ENCODE results near the gene NACC2.
"Not testable (repeated sequence)": the region's sequence is repeated elsewhere in the genome, so short reads cannot be mapped to it uniquely, and the experiment has no call there.

The NACC2 gene

DNA sequence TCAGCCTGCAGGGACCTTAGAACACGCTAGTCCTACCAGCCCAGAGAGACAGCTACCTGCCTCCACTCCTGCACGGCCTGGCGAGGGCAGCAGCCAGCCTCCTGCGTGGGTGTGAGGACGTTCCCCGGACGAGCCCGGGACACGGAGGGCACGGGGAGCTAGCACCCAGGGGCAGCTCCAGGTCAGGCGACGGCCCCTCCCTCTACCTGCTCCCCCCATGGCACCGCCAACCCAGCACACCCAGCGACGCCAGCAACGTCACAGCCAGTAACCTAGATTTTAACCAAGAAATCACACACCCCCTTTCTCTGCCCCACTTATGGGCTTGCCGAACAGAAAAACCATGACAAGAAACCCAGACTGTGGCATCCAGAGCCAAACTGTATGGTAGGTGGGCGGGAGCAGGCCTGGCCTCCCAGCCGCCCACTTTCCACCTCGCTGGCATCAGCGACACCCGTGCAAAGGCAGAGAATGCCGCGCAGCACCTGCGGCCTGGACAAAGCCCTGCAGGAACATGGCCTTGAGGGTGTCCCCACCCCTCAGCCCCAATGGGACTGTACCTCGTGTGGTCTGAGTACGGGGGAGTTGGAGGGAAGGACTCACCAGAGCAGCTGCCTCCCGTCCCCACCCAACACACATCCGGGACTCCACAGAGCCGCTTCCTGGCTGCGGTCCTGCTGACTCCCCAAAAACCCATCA is 47.9 kb downstream of the NACC2 start:
- no peaks in the 10 kb centered on the region for H3K27me3 Mint-ChIP-seq
- H3K36me3 Mint-ChIP-seq (ENCODE audit: low read depth) = no peaks in the 10 kb centered on the region
- H3K27ac Mint-ChIP-seq = no peak overlapping the region
- H3K4me3 Mint-ChIP-seq = no peak overlapping the region
- H3K9me3 Mint-ChIP-seq = no peaks in the 10 kb centered on the region
- H3K4me1 Mint-ChIP-seq (ENCODE audit: low read depth) = peaks cover 4% of the 10 kb centered on the region

DNA sequence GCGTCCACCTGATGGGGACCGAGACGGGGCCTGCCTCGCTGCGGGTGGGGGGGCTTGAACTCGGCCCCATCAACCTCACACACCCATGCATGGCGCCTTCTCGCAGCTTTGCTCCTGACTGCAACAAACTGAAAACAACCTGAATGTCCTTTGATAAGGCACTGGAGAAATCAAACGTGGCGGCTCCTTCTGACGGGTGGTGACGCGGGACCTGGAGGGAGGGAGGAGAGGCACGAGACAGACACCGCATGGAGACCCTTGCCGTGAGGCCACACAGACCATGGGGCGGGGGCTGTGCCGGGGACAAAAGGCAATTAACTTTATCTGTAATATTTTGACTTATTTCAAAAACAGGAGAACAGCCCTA is 48.6 kb downstream of the NACC2 start:
- H3K9me3 Mint-ChIP-seq = no peaks in the 10 kb centered on the region
- no peak overlapping the region for H3K4me3 Mint-ChIP-seq
- no peaks in the 10 kb centered on the region for H3K36me3 Mint-ChIP-seq (ENCODE audit: low read depth)
- no peak overlapping the region for H3K27ac Mint-ChIP-seq
- no peaks in the 10 kb centered on the region for H3K27me3 Mint-ChIP-seq
- no peaks in the 10 kb centered on the region for H3K4me1 Mint-ChIP-seq (ENCODE audit: low read depth)

DNA sequence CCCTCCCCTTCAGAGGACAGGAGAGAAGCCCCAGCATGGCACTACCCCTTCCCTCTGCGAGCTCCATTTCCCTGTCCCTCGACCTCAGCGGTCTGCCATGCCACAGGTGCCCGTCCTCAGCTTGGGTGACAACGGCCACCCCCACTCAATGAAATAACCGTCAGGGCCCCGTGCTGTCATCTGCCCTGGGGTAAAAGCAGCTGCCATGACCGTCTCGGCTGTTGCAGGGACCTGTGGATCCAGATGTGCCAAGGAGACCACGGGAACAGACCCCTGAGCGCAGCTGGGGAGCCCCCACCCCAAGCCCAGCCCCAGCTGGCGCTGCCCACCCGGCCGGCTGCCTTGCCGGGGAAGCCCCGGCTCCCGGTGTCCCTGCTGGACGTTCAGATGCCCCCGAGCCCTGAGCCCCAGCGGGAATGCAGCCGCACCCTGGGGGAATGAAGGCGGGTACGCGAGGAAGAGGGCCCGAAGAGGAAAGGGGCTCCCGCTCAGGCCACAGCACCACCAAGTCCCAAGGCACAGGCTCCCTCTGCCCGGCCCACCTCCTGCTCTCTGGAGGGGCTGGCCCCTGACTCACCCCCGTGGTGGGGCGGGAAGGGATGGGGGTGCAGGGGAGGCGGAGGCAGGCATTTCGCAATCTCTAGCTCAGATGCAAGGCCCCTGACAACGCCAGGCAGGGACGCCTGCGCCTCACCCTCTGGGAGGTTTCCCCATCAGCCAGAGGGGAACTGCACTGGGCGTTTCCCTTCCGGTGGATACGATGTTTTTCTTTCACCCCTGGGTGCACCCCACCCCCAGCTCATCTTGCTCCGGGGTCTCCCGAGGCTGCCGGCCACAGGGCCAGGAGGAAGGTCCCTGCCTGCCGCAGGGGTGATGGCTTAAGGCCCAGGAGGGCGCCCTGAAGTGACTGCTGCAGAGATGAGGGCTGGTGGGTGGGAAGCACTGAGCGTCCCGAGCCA is 49.2 kb downstream of the NACC2 start:
- H3K27ac Mint-ChIP-seq = no peak overlapping the region
- H3K27me3 Mint-ChIP-seq = no peaks in the 10 kb centered on the region
- H3K4me3 Mint-ChIP-seq = no peak overlapping the region

DNA sequence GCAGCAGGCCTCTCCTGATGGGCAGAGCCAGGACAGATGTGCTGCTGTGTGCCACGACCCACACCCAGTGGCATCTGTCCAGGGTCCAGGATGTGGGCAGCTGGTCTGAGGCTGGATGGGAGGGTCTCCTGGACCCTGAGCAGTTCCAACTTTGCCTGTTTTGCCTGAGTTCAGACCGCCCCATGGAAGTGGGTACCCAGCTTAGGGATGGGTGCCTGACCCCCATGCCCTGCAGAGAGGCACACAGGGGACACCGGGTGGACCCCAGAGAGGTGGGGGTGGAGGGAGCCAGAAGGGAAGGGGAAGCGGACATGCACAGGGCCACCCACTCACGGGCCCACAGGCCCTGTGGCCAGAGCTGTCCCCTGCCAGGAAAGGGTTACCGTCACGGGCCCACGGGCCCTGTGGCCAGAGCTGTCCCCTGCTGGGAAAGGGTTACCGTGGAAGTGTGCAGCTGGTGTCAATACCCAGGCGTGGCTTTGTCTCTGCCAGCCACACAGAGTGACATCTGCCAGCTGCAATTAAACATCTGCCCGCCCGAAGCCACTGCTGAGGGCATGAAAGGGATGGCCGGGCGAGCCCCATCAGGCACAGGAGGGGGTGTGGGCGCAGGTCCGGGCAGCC is 50.0 kb downstream of the NACC2 start:
- no peaks in the 10 kb centered on the region for H3K4me1 Mint-ChIP-seq (ENCODE audit: low read depth)
- no peaks in the 10 kb centered on the region for H3K36me3 Mint-ChIP-seq (ENCODE audit: low read depth)
- H3K4me3 Mint-ChIP-seq = no peak overlapping the region
- H3K9me3 Mint-ChIP-seq = no peaks in the 10 kb centered on the region
- H3K27me3 Mint-ChIP-seq = no peaks in the 10 kb centered on the region
- no peak overlapping the region for H3K27ac Mint-ChIP-seq

More for the DNA sequence above, 49.2 kb downstream of the NACC2 start:
- no peaks in the 10 kb centered on the region for H3K36me3 Mint-ChIP-seq (ENCODE audit: low read depth)
- no peaks in the 10 kb centered on the region for H3K9me3 Mint-ChIP-seq
- H3K4me1 Mint-ChIP-seq (ENCODE audit: low read depth) = no peaks in the 10 kb centered on the region

DNA sequence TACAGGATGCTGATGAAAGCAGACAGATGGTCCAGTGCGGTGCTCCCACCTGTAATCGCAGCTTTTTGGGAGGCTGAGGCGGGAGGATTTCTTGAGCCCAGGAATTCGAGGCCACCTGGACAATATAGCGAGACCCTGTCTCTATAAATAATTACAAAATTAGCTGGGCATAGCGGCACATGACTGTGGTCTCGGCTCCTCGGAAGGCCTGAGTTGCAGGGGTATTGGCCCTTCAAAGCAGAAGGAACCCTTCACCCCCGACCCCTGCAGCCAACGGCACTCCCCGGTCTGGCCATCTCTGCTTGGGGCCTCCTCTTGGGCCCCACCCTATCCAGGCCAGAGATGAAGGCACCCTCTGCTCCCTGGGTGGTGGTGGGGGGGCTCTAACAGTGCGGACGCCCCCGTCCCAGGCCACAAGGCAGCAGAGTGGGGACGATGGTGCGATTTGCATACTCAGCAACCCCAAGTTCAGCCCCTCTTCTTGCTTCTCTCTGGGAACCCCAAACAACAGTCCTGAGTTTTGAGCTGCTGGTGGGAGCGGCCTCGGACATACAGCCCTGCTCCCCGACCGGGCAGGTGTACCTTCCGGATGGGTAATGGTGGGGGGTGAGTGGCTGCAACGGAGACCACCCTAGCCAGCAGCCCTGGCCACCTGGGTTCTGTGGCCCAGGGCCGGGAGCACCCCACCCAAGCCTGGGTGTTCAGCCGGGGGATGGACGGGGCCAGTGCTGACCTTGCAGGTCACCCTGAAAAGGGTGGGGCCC is 50.7 kb downstream of the NACC2 start:
- H3K9me3 Mint-ChIP-seq = peaks cover 5% of the 10 kb centered on the region
- no peak overlapping the region for H3K27ac Mint-ChIP-seq
- peaks cover 5% of the 10 kb centered on the region for H3K36me3 Mint-ChIP-seq (ENCODE audit: low read depth)
- no peak overlapping the region for H3K4me3 Mint-ChIP-seq
- no peaks in the 10 kb centered on the region for H3K27me3 Mint-ChIP-seq
- H3K4me1 Mint-ChIP-seq (ENCODE audit: low read depth) = no peaks in the 10 kb centered on the region

DNA sequence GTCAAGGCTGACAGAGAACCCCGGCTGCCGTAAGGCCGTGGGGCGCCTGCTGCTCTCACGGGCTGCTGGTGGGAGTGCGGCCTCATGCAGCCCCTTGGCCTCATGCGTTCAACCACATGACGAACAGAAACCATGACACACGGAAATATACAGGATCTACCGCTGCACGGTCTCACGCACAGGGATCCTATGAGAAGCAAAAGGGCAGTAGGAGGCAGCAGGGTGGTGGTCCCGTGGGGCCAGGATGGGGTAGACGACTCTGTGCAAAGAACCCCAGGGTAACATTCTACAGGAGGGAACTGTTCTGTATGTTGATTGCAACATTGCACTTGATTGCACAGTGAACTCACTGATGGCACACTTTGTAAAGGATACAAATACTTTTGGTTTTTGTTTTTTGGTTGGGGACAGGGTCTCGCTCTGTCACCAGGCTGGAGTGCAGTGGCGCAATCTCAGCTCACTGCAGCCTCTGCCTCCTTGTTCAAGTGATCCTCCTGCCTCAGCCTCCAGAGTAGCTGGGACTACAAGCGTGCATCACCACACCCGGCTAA is 51.6 kb downstream of the NACC2 start:
- Mint-ChIP-seq H3K4me1 (ENCODE audit: low read depth) (no peaks in the 10 kb centered on the region), H3K27me3 (no peaks in the 10 kb centered on the region), H3K9me3 (peaks cover 11% of the 10 kb centered on the region), H3K4me3 (no peak overlapping the region), H3K36me3 (ENCODE audit: low read depth) (peaks cover 12% of the 10 kb centered on the region), H3K27ac (no peak overlapping the region)

DNA sequence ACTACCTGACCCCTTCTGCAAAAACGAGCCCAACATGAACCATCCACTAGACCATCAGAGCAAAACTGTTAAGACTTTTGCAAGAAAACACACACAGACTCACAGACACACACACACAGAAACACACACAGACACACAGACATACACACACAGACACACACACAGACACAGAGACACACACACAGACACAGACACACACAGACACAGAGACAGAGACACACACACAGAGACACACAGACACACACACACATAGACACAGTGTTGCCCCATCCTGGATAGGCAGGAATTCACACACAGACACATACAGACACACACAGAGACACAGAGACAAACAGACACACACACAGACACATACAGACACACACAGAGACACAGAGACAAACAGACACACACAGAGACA is 52.5 kb downstream of the NACC2 start:
- Mint-ChIP-seq H3K4me3 (no peak overlapping the region), H3K27me3 (no peaks in the 10 kb centered on the region), H3K36me3 (ENCODE audit: low read depth) (peaks cover 17% of the 10 kb centered on the region), H3K9me3 (peaks cover 17% of the 10 kb centered on the region), H3K27ac (no peak overlapping the region), H3K4me1 (ENCODE audit: low read depth) (no peaks in the 10 kb centered on the region)

DNA sequence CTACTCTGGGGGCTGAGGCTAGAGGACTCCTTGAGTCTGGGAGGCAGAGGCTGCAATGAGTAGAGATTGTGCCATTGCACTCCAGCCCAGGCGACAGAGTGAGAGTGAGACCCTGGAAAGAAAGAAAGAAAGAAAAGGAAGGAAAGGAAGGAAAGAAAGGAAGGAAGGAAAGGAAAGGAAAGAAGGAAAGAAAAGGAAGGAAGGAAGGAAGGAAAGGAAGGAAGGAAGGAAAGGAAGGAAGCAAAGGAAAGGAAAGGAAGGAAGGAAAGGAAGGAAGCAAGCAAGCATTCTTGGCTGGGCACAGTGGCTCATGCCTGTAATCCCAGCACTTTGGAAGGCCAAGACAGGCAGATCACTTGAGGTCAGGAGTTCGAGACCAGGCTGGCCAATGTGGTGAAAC is 54.2 kb downstream of the NACC2 start:
- not testable (repeated sequence) for H3K27me3 Mint-ChIP-seq; H3K27ac Mint-ChIP-seq; H3K4me3 Mint-ChIP-seq; H3K4me1 Mint-ChIP-seq (ENCODE audit: low read depth)
- Mint-ChIP-seq H3K9me3 (peaks cover 27% of the 10 kb centered on the region), H3K36me3 (ENCODE audit: low read depth) (peaks cover 24% of the 10 kb centered on the region)

DNA sequence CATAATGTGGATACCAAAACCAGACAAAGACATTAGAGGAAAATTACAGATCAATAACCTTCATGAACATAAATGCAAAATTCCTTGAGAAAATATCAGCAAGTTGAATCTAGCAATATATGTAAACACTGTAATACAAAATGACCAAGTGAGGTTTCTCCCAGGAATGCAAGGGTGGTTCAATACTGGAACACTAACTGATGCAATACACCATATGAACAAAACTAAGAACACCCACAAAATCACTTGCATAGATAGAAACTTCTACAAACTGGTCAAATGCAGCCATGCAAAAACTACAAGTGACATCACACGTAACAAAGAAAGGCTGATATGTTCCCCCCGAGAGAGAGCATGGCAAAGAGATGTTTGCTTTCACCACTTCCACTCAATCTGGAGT is 55.6 kb downstream of the NACC2 start:
- H3K27me3 Mint-ChIP-seq = no peaks in the 10 kb centered on the region
- peaks cover 24% of the 10 kb centered on the region for H3K36me3 Mint-ChIP-seq (ENCODE audit: low read depth)
- no peak overlapping the region for H3K27ac Mint-ChIP-seq
- H3K4me1 Mint-ChIP-seq (ENCODE audit: low read depth) = no peaks in the 10 kb centered on the region
- no peak overlapping the region for H3K4me3 Mint-ChIP-seq
- peaks cover 27% of the 10 kb centered on the region for H3K9me3 Mint-ChIP-seq

DNA sequence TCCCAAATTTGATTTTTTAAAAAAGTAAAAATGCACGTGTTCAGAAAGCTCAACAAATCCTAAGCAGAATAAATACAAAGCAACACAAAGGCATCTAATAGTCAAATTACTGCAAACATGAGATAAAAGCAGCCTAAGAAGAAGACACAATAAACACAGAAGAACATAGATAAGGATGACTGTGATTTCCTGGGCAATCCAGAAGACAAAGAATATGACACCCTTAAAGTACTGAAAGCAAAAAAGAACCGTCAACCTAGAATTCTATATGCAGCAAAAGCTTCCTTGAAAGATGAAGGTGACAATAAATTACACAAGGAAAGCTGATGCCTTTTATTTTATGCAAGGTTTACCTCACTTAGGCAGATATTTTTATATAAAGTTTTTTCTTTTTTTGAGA is 58.2 kb downstream of the NACC2 start:
- H3K36me3 Mint-ChIP-seq (ENCODE audit: low read depth) = peaks cover 29% of the 10 kb centered on the region
- H3K27ac Mint-ChIP-seq = no peak overlapping the region
- no peak overlapping the region for H3K4me3 Mint-ChIP-seq
- no peaks in the 10 kb centered on the region for H3K27me3 Mint-ChIP-seq
- H3K9me3 Mint-ChIP-seq = peaks cover 27% of the 10 kb centered on the region
- H3K4me1 Mint-ChIP-seq (ENCODE audit: low read depth) = no peaks in the 10 kb centered on the region

DNA sequence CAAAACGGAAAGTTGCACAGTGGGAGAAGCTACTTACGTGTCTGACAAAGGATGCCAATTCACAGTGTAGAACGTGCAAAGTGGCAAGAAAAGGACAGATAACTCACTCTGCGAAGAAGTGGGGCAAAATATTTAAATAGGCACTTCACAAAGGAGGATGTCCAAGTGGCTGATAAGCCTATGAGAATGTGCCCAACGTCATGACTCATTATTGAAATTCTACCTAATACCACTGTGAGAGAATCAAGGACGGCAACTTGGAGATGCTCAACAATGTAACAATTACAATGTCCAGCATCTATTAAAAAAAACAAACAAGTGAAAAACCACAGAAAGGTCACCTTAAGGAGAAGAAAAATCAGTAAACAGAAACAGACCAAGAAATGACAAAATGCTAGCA is 59.0 kb downstream of the NACC2 start:
- H3K27me3 Mint-ChIP-seq = no peaks in the 10 kb centered on the region
- H3K4me1 Mint-ChIP-seq (ENCODE audit: low read depth) = no peaks in the 10 kb centered on the region
- peaks cover 30% of the 10 kb centered on the region for H3K36me3 Mint-ChIP-seq (ENCODE audit: low read depth)
- H3K4me3 Mint-ChIP-seq = no peak overlapping the region
- no peak overlapping the region for H3K27ac Mint-ChIP-seq
- peaks cover 27% of the 10 kb centered on the region for H3K9me3 Mint-ChIP-seq

DNA sequence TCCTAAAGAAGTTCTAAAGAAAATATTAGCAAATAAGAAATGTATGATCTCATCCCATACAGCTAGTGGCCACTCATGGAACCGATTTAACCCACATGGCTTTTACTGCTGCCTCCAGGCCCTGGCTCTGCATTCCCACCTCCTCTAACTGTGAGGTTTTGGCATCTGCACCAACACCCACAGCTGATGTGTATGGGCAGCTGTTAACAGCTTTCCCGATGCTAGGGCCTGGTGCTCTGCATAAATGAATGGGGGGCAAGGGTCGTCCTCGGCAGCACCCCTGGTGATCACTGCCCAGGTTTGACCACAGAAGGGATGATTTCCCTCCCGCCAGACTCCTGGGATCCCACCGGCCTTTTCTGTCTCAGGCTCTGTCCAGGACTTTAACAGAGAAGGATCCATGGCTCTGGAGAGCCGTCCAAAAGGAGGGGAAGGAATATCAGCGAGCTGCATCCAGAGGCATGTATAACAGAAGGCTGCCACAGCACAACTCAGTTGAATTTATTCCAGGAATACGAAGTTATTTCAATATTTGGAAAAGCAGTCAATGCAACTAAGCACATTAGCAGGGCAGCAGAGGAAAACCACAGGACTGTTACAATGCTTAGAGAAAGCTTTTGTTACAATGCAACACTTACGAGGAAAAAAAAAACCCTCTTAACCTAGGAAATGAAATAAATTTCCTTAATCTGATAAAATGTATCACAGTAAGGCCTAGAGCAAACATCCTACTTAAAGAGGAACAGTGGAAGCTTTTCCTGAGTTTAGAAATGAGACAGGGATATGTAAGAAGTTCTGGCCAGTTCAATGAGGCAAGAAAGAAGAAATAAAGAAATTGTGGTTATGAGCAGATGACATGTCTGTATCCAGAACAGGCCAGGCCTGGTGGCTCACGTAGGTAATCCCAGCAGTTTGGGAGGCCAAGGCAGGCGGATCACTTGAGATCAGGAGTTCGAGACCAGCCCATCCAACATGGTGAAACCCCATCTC is 63.1 kb downstream of the NACC2 start:
- Mint-ChIP-seq H3K4me1 (ENCODE audit: low read depth) (no peaks in the 10 kb centered on the region), H3K27me3 (no peaks in the 10 kb centered on the region), H3K9me3 (peaks cover 11% of the 10 kb centered on the region), H3K36me3 (ENCODE audit: low read depth) (peaks cover 16% of the 10 kb centered on the region), H3K27ac (no peak overlapping the region), H3K4me3 (no peak overlapping the region)

DNA sequence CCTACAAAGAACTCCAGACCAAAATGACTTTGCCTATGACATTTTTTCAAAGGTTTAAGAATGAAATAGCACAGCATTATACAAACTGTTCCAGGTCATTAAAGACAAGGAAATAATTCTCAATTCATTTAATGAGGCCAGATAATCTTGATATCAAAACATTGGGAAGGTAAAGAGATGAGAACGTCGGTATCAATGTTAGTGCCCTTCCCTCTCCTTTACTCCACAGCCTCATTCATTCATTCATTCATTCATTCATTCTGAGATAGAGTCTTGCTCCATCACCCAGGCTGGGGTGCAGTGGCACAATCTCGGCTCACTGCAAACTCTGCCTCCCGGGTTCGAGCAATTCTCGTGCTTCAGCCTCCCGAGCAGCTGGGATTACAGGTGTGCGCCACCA is 64.0 kb downstream of the NACC2 start:
- no peak overlapping the region for H3K27ac Mint-ChIP-seq
- no peaks in the 10 kb centered on the region for H3K27me3 Mint-ChIP-seq
- H3K9me3 Mint-ChIP-seq = peaks cover 1% of the 10 kb centered on the region
- H3K4me1 Mint-ChIP-seq (ENCODE audit: low read depth) = no peaks in the 10 kb centered on the region
- H3K36me3 Mint-ChIP-seq (ENCODE audit: low read depth) = peaks cover 11% of the 10 kb centered on the region
- no peak overlapping the region for H3K4me3 Mint-ChIP-seq

Measured in stimulated activated naive CD8-positive, alpha-beta T cell treated with anti-CD3 and anti-CD28 coated beads, Interleukin-15, Interleukin-2, amounts not matched to agents 100 ng/mL and 50 ng/mL, for 24 hours (primary cell).